Measurements from ENCODE around the gene FAM20A. TPM values are rescaled to one million over a fixed set of nuclear protein-coding genes. Genes with fewer than 3 reads are reported as not detected.

Gene FAM20A
- total RNA-seq, 1 experiment from 2014 or later: 0.11 TPM

DNA sequence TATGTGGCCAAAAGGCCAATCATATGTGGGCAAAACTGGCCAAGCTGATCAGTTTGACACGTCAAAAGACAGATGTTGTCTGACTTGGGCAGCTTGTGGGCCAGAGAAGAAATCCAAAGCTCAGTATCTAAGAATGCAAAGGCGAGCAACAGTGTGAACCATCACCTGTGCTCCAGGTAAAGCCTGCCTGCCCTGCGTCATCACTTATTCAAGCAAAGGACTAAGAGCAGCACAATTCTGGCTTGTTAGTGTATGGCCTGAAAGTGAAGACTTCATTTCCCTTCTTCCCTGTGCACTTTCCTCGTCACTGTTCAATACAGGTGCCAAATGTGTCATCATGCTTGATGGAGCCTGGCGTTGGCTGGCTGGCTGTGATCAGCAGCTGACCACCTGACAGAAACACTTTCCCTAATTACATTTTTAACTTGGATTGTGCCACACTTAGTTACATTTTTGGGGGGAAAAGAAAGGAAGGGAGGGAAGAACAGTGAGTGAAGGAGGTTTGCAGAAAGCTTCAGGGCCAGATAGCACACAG is 4.7 kb downstream of the FAM20A start:
- no peaks in the 10 kb centered on the region for H3K9me3 ChIP-seq (ENCODE audit: low read length)
- intact Hi-C loops (cut with micrococcal nuclease): no loop called here
- ATAC-seq: no peak
- H3K36me3 ChIP-seq (ENCODE audit: low read depth, low read length): no peaks in the 10 kb centered on the region
- no peaks in the 10 kb centered on the region for H4K20me1 ChIP-seq (ENCODE audit: low read length)
- no peaks in the 10 kb centered on the region for H3F3A ChIP-seq (ENCODE audit: low read length, unreplicated experiment)
- no peak overlapping the region for H3K9ac ChIP-seq (ENCODE audit: low read length)
- ChIA-PET POLR2A (ENCODE audit: unreplicated experiment) (no interaction called here), CTCF (no interaction called here)
- peaks cover 10% of the 10 kb centered on the region for H3K27me3 ChIP-seq (ENCODE audit: low read length)
- H3K79me2 ChIP-seq (ENCODE audit: low read length): no peaks in the 10 kb centered on the region
- no peak overlapping the region for H2AFZ ChIP-seq (ENCODE audit: low read length)
- BruUV-seq (replicated peaks): no TSS peak
- no peak for DNase-seq
- no peak overlapping the region for H3K4me2 ChIP-seq (ENCODE audit: low read length)
- H3K4me3 ChIP-seq (ENCODE audit: low read length): no peak overlapping the region
- H3K4me1 ChIP-seq (ENCODE audit: insufficient read depth, low read length): peaks cover 4% of the 10 kb centered on the region; the same call in 1 of the 2 replicates
- TF ChIP-seq, protein P1, sequence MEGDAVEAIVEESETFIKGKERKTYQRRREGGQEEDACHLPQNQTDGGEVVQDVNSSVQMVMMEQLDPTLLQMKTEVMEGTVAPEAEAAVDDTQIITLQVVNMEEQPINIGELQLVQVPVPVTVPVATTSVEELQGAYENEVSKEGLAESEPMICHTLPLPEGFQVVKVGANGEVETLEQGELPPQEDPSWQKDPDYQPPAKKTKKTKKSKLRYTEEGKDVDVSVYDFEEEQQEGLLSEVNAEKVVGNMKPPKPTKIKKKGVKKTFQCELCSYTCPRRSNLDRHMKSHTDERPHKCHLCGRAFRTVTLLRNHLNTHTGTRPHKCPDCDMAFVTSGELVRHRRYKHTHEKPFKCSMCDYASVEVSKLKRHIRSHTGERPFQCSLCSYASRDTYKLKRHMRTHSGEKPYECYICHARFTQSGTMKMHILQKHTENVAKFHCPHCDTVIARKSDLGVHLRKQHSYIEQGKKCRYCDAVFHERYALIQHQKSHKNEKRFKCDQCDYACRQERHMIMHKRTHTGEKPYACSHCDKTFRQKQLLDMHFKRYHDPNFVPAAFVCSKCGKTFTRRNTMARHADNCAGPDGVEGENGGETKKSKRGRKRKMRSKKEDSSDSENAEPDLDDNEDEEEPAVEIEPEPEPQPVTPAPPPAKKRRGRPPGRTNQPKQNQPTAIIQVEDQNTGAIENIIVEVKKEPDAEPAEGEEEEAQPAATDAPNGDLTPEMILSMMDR (conservative IDR thresholded peaks at IDR 0.05; ENCODE audit: low read depth, low read length): no peak
- TF ChIP-seq EZH2phosphoT487 (IDR thresholded peaks at IDR 0.05; ENCODE audit: borderline replicate concordance, low read length): no peak
- TF ChIP-seq EZH2 (IDR thresholded peaks at IDR 0.05; ENCODE audit: low read length, unreplicated experiment): no peak
- H3K9me2 ChIP-seq (replicated peaks; ENCODE audit: low read length): no peaks in the 10 kb centered on the region
- no peak overlapping the region for H3K27ac ChIP-seq (ENCODE audit: low read length)

DNA sequence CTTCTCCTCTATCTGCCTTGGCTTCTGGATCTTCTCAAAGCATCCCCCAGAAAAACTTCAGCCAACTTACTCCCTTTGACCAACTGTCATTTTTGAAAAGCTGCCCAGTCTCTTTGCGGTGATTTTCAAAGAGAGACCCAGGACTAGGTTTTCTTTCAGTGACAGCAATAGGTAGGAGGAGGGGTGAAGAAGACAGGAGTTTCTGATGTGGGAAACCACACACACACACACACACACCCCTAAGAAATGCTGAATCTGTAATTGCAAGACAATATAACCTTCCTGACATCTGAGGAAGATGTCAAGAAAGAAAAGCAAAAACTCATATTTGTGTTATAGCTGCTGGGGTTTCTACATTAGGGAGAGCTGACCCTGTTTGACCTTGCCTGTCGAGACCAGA is 5.2 kb downstream of the FAM20A start:
- ATAC-seq (no peak), DNase-seq (no peak)
- intact Hi-C loops (cut with micrococcal nuclease): no loop called here
- Histone ChIP-seq H3K4me1 (ENCODE audit: insufficient read depth, low read length) (peaks cover 4% of the 10 kb centered on the region; the same call in 1 of the 2 replicates), H3K9ac (ENCODE audit: low read length) (no peak overlapping the region), H3K27ac (ENCODE audit: low read length) (no peak overlapping the region), H3F3A (ENCODE audit: low read length, unreplicated experiment) (no peaks in the 10 kb centered on the region), H3K4me2 (ENCODE audit: low read length) (no peak overlapping the region), H3K27me3 (ENCODE audit: low read length) (peaks cover 5% of the 10 kb centered on the region; the same call in 1 of the 2 replicates), H2AFZ (ENCODE audit: low read length) (no peak overlapping the region), H3K79me2 (ENCODE audit: low read length) (no peaks in the 10 kb centered on the region), H3K36me3 (ENCODE audit: low read depth, low read length) (no peaks in the 10 kb centered on the region), H3K9me3 (ENCODE audit: low read length) (no peaks in the 10 kb centered on the region), H3K4me3 (ENCODE audit: low read length) (no peak overlapping the region), H3K9me2 (replicated peaks; ENCODE audit: low read length) (no peaks in the 10 kb centered on the region), H4K20me1 (ENCODE audit: low read length) (no peaks in the 10 kb centered on the region)
- BruUV-seq (replicated peaks): no TSS peak
- POLR2A ChIA-PET (ENCODE audit: unreplicated experiment): no interaction called here
- CTCF ChIA-PET: no interaction called here
- TF ChIP-seq EZH2 (IDR thresholded peaks at IDR 0.05; ENCODE audit: low read length, unreplicated experiment) (no peak), EZH2phosphoT487 (IDR thresholded peaks at IDR 0.05; ENCODE audit: borderline replicate concordance, low read length) (no peak)
- TF ChIP-seq, protein P1 (conservative IDR thresholded peaks at IDR 0.05; ENCODE audit: low read depth, low read length): no peak

DNA sequence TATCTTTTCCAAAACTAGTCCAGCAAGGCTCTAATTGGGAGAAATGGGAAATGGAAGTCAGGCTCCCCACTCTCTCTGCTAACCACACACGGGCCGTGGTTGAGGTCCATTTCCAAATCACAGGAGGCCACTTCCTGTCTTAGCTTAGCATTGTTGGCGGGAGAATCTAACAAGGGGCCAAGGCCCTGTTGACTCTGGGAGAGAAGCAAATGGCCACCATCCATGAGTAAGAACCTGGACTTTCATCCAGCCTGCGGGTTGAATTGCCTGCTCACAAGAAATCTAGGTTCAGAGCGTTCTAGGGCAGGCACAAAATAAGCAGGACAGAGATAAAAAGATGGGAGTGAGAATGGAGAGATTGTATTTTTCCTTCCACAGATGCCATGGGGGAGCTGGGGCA is 5.7 kb downstream of the FAM20A start:
- Histone ChIP-seq H3K4me2 (ENCODE audit: low read length) (no peak overlapping the region), H3K9me3 (ENCODE audit: low read length) (no peaks in the 10 kb centered on the region), H3K4me1 (ENCODE audit: insufficient read depth, low read length) (peaks cover 4% of the 10 kb centered on the region; the same call in 1 of the 2 replicates), H3K79me2 (ENCODE audit: low read length) (no peaks in the 10 kb centered on the region), H3K9ac (ENCODE audit: low read length) (no peak overlapping the region), H4K20me1 (ENCODE audit: low read length) (no peaks in the 10 kb centered on the region), H3K4me3 (ENCODE audit: low read length) (no peak overlapping the region), H3K27me3 (ENCODE audit: low read length) (peaks cover 4% of the 10 kb centered on the region; the same call in 1 of the 2 replicates), H3F3A (ENCODE audit: low read length, unreplicated experiment) (no peaks in the 10 kb centered on the region), H3K9me2 (replicated peaks; ENCODE audit: low read length) (no peaks in the 10 kb centered on the region), H3K27ac (ENCODE audit: low read length) (no peak overlapping the region), H3K36me3 (ENCODE audit: low read depth, low read length) (no peaks in the 10 kb centered on the region), H2AFZ (ENCODE audit: low read length) (no peak overlapping the region)
- no TSS peak for BruUV-seq (replicated peaks)
- TF ChIP-seq, protein P1 (conservative IDR thresholded peaks at IDR 0.05; ENCODE audit: low read depth, low read length): no peak
- no peak for TF ChIP-seq EZH2 (IDR thresholded peaks at IDR 0.05; ENCODE audit: low read length, unreplicated experiment)
- TF ChIP-seq EZH2phosphoT487 (IDR thresholded peaks at IDR 0.05; ENCODE audit: borderline replicate concordance, low read length): no peak
- ChIA-PET CTCF (no interaction called here), POLR2A (ENCODE audit: unreplicated experiment) (no interaction called here)
- ATAC-seq (no peak), DNase-seq (no peak)
- intact Hi-C loops (cut with micrococcal nuclease): no loop called here
